Measurements from ENCODE around the gene E4F1.

E4F1 gene

DNA sequence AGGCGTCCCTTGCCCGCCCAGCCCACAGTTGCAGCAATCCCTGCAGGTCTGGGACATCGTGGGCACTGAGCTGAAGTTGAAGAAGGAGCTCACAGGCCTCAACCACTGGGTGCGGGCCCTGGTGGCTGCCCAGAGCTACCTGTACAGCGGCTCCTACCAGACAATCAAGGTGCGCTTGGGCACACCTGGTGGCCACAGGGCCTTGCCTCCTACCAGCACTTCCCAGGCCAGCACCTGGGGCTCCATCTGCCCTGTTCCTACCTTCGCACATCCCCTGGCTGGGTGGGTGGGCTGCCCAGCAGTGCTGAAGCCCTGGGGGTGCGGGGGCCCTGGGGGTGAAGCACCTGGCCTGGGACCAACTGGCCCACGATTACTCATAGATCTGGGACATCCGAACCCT is 47.9 kb upstream of the E4F1 start:
- Histone ChIP-seq H3K4me2 (ENCODE audit: low read length, poor library complexity, severe bottlenecking) (no peak overlapping the region), H4K91ac (ENCODE audit: low read length) (no peak overlapping the region)

DNA sequence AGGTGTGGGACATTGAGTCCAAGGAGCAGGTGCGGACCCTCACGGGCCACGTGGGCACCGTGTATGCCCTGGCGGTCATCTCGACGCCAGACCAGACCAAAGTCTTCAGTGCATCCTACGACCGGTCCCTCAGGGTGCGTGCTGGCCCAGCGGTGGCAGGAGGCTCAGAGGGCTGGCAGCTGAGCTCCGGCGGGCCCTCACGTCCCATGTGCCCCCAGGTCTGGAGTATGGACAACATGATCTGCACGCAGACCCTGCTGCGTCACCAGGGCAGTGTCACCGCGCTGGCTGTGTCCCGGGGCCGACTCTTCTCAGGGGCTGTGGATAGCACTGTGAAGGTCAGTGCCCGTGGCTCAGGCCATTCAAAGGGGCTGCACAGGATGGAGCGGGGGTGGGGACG is 47.3 kb upstream of the E4F1 start:
- no peak overlapping the region for H2AK5ac ChIP-seq (ENCODE audit: low read length, severe bottlenecking)
- WGBS: 97% methylated on average over 23 of the region's 23 CpGs
- H2BK12ac ChIP-seq (ENCODE audit: low read length in 2 of 2): no peak overlapping the region

More for the DNA sequence above, 47.9 kb upstream of the E4F1 start:
- no peak overlapping the region for H3K27ac ChIP-seq (ENCODE audit: low read length, poor library complexity, severe bottlenecking)
- no peaks in the 10 kb centered on the region for H3K9me3 ChIP-seq (ENCODE audit: control insufficient read depth, low read length)
- no peak for DNase-seq
- H2BK120ac ChIP-seq (ENCODE audit: low read depth, low read length): no peak overlapping the region
- H3K14ac ChIP-seq (ENCODE audit: low read length in 2 of 2): no peak overlapping the region
- H2BK5ac ChIP-seq (ENCODE audit: low read depth, low read length, poor library complexity, severe bottlenecking): no peak overlapping the region
- H3K4me3 ChIP-seq (ENCODE audit: insufficient read depth in 1 of 2, low read depth in 1 of 2, low read length in 2 of 2): no peak overlapping the region
- H2BK12ac ChIP-seq (ENCODE audit: low read length in 2 of 2): no peak overlapping the region
- H3K36me3 ChIP-seq (ENCODE audit: control insufficient read depth in 1 of 2, insufficient read depth in 2 of 2, low read depth in 1 of 2, low read length in 2 of 2): peaks cover 55 to 99% of the 10 kb centered on the region in 2 experiments
- H2BK15ac ChIP-seq (ENCODE audit: low read depth, poor library complexity, severe bottlenecking): no peak overlapping the region
- H3K27me3 ChIP-seq (ENCODE audit: control insufficient read depth in 1 of 2, insufficient read depth in 1 of 2, low read length in 2 of 2): no peaks in the 10 kb centered on the region
- no peak overlapping the region for H3K18ac ChIP-seq (ENCODE audit: low read depth in 1 of 2, low read length in 2 of 2)
- no peak overlapping the region for H3K23ac ChIP-seq (ENCODE audit: low read length in 2 of 2)
- 96% methylated on average over 10 of the region's 10 CpGs for WGBS
- no peak overlapping the region for H3K9ac ChIP-seq (ENCODE audit: low read length)
- H3K4me1 ChIP-seq (ENCODE audit: control insufficient read depth, insufficient read depth, low read depth, low read length): no peaks in the 10 kb centered on the region
- no peak overlapping the region for H2AFZ ChIP-seq (ENCODE audit: low read depth, low read length)
- no peak overlapping the region for H3K4ac ChIP-seq (ENCODE audit: low read depth in 1 of 2, low read length in 2 of 2)
- peaks cover 25% of the 10 kb centered on the region for H3K79me1 ChIP-seq (replicated peaks; ENCODE audit: low read length, poor library complexity, severe bottlenecking)
- no peak overlapping the region for H2AK5ac ChIP-seq (ENCODE audit: low read length, severe bottlenecking)
- no peak overlapping the region for H4K8ac ChIP-seq (ENCODE audit: low read length)

DNA sequence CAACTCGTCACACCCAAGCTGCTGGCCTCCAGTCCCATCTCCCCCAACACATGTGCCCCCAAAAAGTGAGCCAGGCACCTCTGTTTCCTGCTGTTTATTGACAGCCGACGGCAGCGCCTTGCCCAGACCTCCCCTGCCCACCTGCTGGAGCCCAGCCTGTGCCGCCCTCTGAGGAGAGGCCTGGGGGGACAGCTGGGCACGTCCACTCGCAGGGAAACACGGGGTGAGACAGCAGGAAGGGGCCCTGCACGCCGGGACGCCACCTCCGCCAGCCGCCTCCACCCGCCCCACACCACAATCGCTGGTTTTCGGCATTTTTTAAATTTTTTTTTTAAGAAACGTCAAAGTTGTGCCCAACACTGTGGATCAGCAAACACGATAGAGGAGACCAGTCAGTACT is 46.3 kb upstream of the E4F1 start:
- 95% methylated on average over 18 of the region's 18 CpGs for whole genome bisulfite sequencing
- H2BK120ac ChIP-seq (ENCODE audit: low read depth, low read length): no peak overlapping the region

More for the DNA sequence above, 47.3 kb upstream of the E4F1 start:
- Histone ChIP-seq H3K27ac (ENCODE audit: low read length, poor library complexity, severe bottlenecking) (no peak overlapping the region), H2BK15ac (ENCODE audit: low read depth, poor library complexity, severe bottlenecking) (no peak overlapping the region), H3K9me3 (ENCODE audit: control insufficient read depth, low read length) (no peaks in the 10 kb centered on the region), H3K9ac (ENCODE audit: low read length) (no peak overlapping the region), H2BK5ac (ENCODE audit: low read depth, low read length, poor library complexity, severe bottlenecking) (no peak overlapping the region), H3K4me2 (ENCODE audit: low read length, poor library complexity, severe bottlenecking) (no peak overlapping the region), H4K8ac (ENCODE audit: low read length) (no peak overlapping the region), H3K18ac (ENCODE audit: low read depth in 1 of 2, low read length in 2 of 2) (no peak overlapping the region), H3K27me3 (ENCODE audit: control insufficient read depth in 1 of 2, insufficient read depth in 1 of 2, low read length in 2 of 2) (no peaks in the 10 kb centered on the region), H3K36me3 (ENCODE audit: control insufficient read depth in 1 of 2, insufficient read depth in 2 of 2, low read depth in 1 of 2, low read length in 2 of 2) (peaks cover 55 to 97% of the 10 kb centered on the region in 2 experiments), H3K79me1 (replicated peaks; ENCODE audit: low read length, poor library complexity, severe bottlenecking) (peaks cover 22% of the 10 kb centered on the region), H4K91ac (ENCODE audit: low read length) (no peak overlapping the region), H2AFZ (ENCODE audit: low read depth, low read length) (no peak overlapping the region), H3K14ac (ENCODE audit: low read length in 2 of 2) (no peak overlapping the region), H3K4me3 (ENCODE audit: insufficient read depth in 1 of 2, low read depth in 1 of 2, low read length in 2 of 2) (no peak overlapping the region), H3K4ac (ENCODE audit: low read depth in 1 of 2, low read length in 2 of 2) (no peak overlapping the region), H2BK120ac (ENCODE audit: low read depth, low read length) (no peak overlapping the region), H3K23ac (ENCODE audit: low read length in 2 of 2) (no peak overlapping the region), H3K4me1 (ENCODE audit: control insufficient read depth, insufficient read depth, low read depth, low read length) (no peaks in the 10 kb centered on the region)
- DNase-seq: no peak

DNA sequence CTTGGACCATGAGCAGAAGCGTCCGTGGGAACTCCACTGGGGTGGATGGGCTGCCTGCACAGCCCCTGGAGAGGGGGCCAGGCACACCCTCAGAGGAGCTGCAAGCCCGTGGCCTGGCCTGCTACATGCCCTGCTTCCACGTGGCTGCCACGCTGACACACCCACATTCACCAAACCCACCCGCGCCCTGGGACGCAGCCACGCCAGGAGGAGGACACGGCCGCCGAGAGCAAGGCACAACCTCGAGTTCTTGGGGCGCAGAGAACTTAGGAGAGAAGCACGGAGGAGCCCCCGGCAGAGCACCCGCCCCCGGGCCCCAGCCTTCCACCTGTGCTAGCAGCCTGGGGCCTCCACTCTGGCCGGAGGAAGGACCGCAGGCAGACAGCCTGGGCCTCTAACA is 45.8 kb upstream of the E4F1 start:
- Histone ChIP-seq H3K23ac (ENCODE audit: low read length in 2 of 2) (no peak overlapping the region), H3K79me1 (replicated peaks; ENCODE audit: low read length, poor library complexity, severe bottlenecking) (peaks cover 15% of the 10 kb centered on the region), H3K4me2 (ENCODE audit: low read length, poor library complexity, severe bottlenecking) (no peak overlapping the region), H4K91ac (ENCODE audit: low read length) (no peak overlapping the region), H2BK5ac (ENCODE audit: low read depth, low read length, poor library complexity, severe bottlenecking) (no peak overlapping the region), H4K8ac (ENCODE audit: low read length) (no peak overlapping the region), H3K27ac (ENCODE audit: low read length, poor library complexity, severe bottlenecking) (no peak overlapping the region), H2BK15ac (ENCODE audit: low read depth, poor library complexity, severe bottlenecking) (no peak overlapping the region), H3K4me1 (ENCODE audit: control insufficient read depth, insufficient read depth, low read depth, low read length) (no peaks in the 10 kb centered on the region), H3K9me3 (ENCODE audit: control insufficient read depth, low read length) (no peaks in the 10 kb centered on the region), H3K4me3 (ENCODE audit: insufficient read depth in 1 of 2, low read depth in 1 of 2, low read length in 2 of 2) (no peak overlapping the region), H3K14ac (ENCODE audit: low read length in 2 of 2) (no peak overlapping the region), H3K9ac (ENCODE audit: low read length) (no peak overlapping the region), H2BK120ac (ENCODE audit: low read depth, low read length) (no peak overlapping the region), H3K4ac (ENCODE audit: low read depth in 1 of 2, low read length in 2 of 2) (no peak overlapping the region), H3K36me3 (ENCODE audit: control insufficient read depth in 1 of 2, insufficient read depth in 2 of 2, low read depth in 1 of 2, low read length in 2 of 2) (peaks cover 48 to 91% of the 10 kb centered on the region in 2 experiments), H2AK5ac (ENCODE audit: low read length, severe bottlenecking) (no peak overlapping the region), H2AFZ (ENCODE audit: low read depth, low read length) (no peak overlapping the region), H3K18ac (ENCODE audit: low read depth in 1 of 2, low read length in 2 of 2) (no peak overlapping the region), H3K27me3 (ENCODE audit: control insufficient read depth in 1 of 2, insufficient read depth in 1 of 2, low read length in 2 of 2) (no peaks in the 10 kb centered on the region), H2BK12ac (ENCODE audit: low read length in 2 of 2) (no peak overlapping the region)
- 96% methylated on average over 18 of the region's 20 CpGs for WGBS
- no peak for DNase-seq

More for the DNA sequence above, 46.3 kb upstream of the E4F1 start:
- Histone ChIP-seq H2AK5ac (ENCODE audit: low read length, severe bottlenecking) (no peak overlapping the region), H2BK15ac (ENCODE audit: low read depth, poor library complexity, severe bottlenecking) (no peak overlapping the region), H3K14ac (ENCODE audit: low read length in 2 of 2) (no peak overlapping the region), H3K4me2 (ENCODE audit: low read length, poor library complexity, severe bottlenecking) (no peak overlapping the region), H2AFZ (ENCODE audit: low read depth, low read length) (no peak overlapping the region), H3K4ac (ENCODE audit: low read depth in 1 of 2, low read length in 2 of 2) (no peak overlapping the region), H3K23ac (ENCODE audit: low read length in 2 of 2) (no peak overlapping the region), H3K27me3 (ENCODE audit: control insufficient read depth in 1 of 2, insufficient read depth in 1 of 2, low read length in 2 of 2) (no peaks in the 10 kb centered on the region), H2BK5ac (ENCODE audit: low read depth, low read length, poor library complexity, severe bottlenecking) (no peak overlapping the region), H3K79me1 (replicated peaks; ENCODE audit: low read length, poor library complexity, severe bottlenecking) (peaks cover 17% of the 10 kb centered on the region), H3K9me3 (ENCODE audit: control insufficient read depth, low read length) (no peaks in the 10 kb centered on the region), H3K4me1 (ENCODE audit: control insufficient read depth, insufficient read depth, low read depth, low read length) (no peaks in the 10 kb centered on the region), H3K27ac (ENCODE audit: low read length, poor library complexity, severe bottlenecking) (no peak overlapping the region), H3K36me3 (ENCODE audit: control insufficient read depth in 1 of 2, insufficient read depth in 2 of 2, low read depth in 1 of 2, low read length in 2 of 2) (peaks cover 49 to 91% of the 10 kb centered on the region in 2 experiments), H3K9ac (ENCODE audit: low read length) (no peak overlapping the region), H4K91ac (ENCODE audit: low read length) (no peak overlapping the region), H2BK12ac (ENCODE audit: low read length in 2 of 2) (no peak overlapping the region), H3K18ac (ENCODE audit: low read depth in 1 of 2, low read length in 2 of 2) (no peak overlapping the region), H4K8ac (ENCODE audit: low read length) (no peak overlapping the region), H3K4me3 (ENCODE audit: insufficient read depth in 1 of 2, low read depth in 1 of 2, low read length in 2 of 2) (no peak overlapping the region)
- DNase-seq: no peak
